ENCODE measurements around the gene TCF23. TPM values are rescaled to one million over a fixed set of nuclear protein-coding genes. Genes with fewer than 3 reads are reported as not detected.

The TCF23 gene
- total and polyA plus RNA-seq, 2 of the 8 experiments (the other 6 are each of a cell fraction or from before 2014, with no cell fraction given) = 0.02 TPM; not detected in 1

GRCh38 chr2:27126252-27126710 lies 22.5 kb upstream of the TCF23 start (continued):
- TF ChIP-seq CHD7 (IDR thresholded peaks at IDR 0.05; ENCODE audit: insufficient replicate concordance, low read length) = no peak
